ENCODE data around the gene RAD51B. TPM values are rescaled to one million over a fixed set of nuclear protein-coding genes. Genes with fewer than 3 reads are reported as not detected.

RAD51B gene
- total RNA-seq, 1 experiment from 2014 or later, result 8.5 TPM

Other genes starting within 250 kb of the RAD51B start
- 13.3 TPM for gene PIGH, start 219.5 kb upstream of the RAD51B start, total RNA-seq (2021; ENCODE audit: unreplicated experiment)
- gene ARG2, start 199.9 kb upstream of the RAD51B start, total RNA-seq (2021; ENCODE audit: unreplicated experiment), result 1.1 TPM
- 84.9 TPM for gene VTI1B, start 145.1 kb upstream of the RAD51B start, total RNA-seq (2021; ENCODE audit: unreplicated experiment)
- gene RDH11, start 124.0 kb upstream of the RAD51B start, total RNA-seq (2021; ENCODE audit: unreplicated experiment), result 45.1 TPM
- gene RDH12, start 117.9 kb upstream of the RAD51B start, total RNA-seq (2021; ENCODE audit: unreplicated experiment), result not detected
- 17.3 TPM for gene ZFYVE26, start 3.2 kb upstream of the RAD51B start, total RNA-seq (2021; ENCODE audit: unreplicated experiment)